HepG2 (cell line): ENCODE results near the gene CLDN11. TPM values are rescaled to one million over a fixed set of nuclear protein-coding genes. Genes with fewer than 3 reads are reported as not detected.

Experiments used
- ATAC-seq: fragments of 200-7000 bp; cut with Tn5 transposase; 3 replicates; pipeline ENCODE4 v1.9.1; 2020; ENCODE audit warnings: mild to moderate bottlenecking, moderate library complexity
- Bru-seq: library from RNA; stranded (reverse); fragments of 400-500 nt; gene quantifications from one replicate; lab custom pipeline; 2021; lab: Mats Ljungman, UMichigan
- BruChase-seq, 2 experiments: library from RNA; stranded (reverse); fragments of 400-500 nt; gene quantifications; one replicate each; lab custom pipeline; 2021; lab: Mats Ljungman, UMichigan
- BruUV-seq: library from RNA; stranded (reverse); fragments of 400-500 nt; replicated peaks from 2 replicates; lab custom pipeline; 2021; lab: Mats Ljungman, UMichigan
- CTCF ChIA-PET: fragments of 300-600 bp; formaldehyde crosslinking; extraction: SDS; loops from one replicate; lab custom pipeline; 2021; ENCODE audit warnings: low total read pairs, inconsistent platforms, low intra/inter-chr PET ratio; lab: Yijun Ruan, JAX
- POLR2A ChIA-PET: fragments of 350-600 bp; sonication (Branson Sonifier 250); formaldehyde crosslinking; loops from one replicate; lab custom pipeline; 2020; ENCODE audit warnings: antibody characterized with exemption, inconsistent platforms; lab: Yijun Ruan, JAX
- DNase-seq: peaks from one replicate; pipeline ENCODE4 v3.0.0-alpha.2; 2015; ENCODE audit warnings: low spot score
- FAIRE-seq: peaks from 3 replicates; lab custom pipeline; 2011; peaks lifted over from hg19 to GRCh38; lab: Jason Lieb, UNC
- H2AFZ ChIP-seq: one replicate; pipeline ENCODE4 v1.6.1; 2011; ENCODE audit warnings: low read length, inconsistent platforms
- H3K27ac ChIP-seq: fragments of 300-600 bp; 3 replicates; pipeline ENCODE4 v1.8.0; 2011; ENCODE audit warnings: mixed run types, mild to moderate bottlenecking, mixed read lengths, low read length, inconsistent platforms; ENCODE audit not compliant: insufficient read depth; ENCODE audit errors: extremely low read length
- H3K27me3 ChIP-seq, 2 experiments: fragments of 200-600 bp in 1 of 2; 2 replicates in 1 of 2; 3 replicates in 1 of 2; pipeline versions ENCODE4 v1.6.0 to v1.8.0; 2011; ENCODE audit warnings: low read length in 2 of 2, mild to moderate bottlenecking in 2 of 2, moderate library complexity in 2 of 2, inconsistent platforms in 1 of 2; ENCODE audit not compliant: insufficient read depth in 2 of 2, control insufficient read depth in 1 of 2
- H3K36me3 ChIP-seq, 2 experiments: fragments of 200-600 bp in 1 of 2; replicated peaks in 1 of 2; 2 replicates in 1 of 2; 3 replicates in 1 of 2; pipeline versions ENCODE4 v1.5.1 to v1.8.0; 2011; ENCODE audit warnings: low read length in 2 of 2, inconsistent platforms in 1 of 2; ENCODE audit not compliant: insufficient read depth in 2 of 2, control insufficient read depth in 1 of 2
- H3K4me1 ChIP-seq: 2 replicates; pipeline ENCODE4 v1.5.1; 2012; ENCODE audit warnings: low read length, inconsistent platforms; ENCODE audit not compliant: insufficient read depth
- H3K4me2 ChIP-seq: 2 replicates; pipeline ENCODE4 v1.6.0; 2011; ENCODE audit warnings: low read depth, low read length, inconsistent platforms
- H3K4me3 ChIP-seq, 3 experiments: fragments of 200-600 bp in 1 of 3; sonication (generic), shearing (Covaris generic) in 1 of 3; replicated peaks in 1 of 3; 2 replicates each; pipeline ENCODE4 v1.5.1; 2011 to 2016; ENCODE audit warnings: low read length in 3 of 3, inconsistent platforms in 2 of 3, low read depth in 2 of 3, mild to moderate bottlenecking in 2 of 3, control low read depth in 1 of 3, mixed read lengths in 1 of 3; ENCODE audit not compliant: insufficient read depth in 1 of 3
- H3K79me2 ChIP-seq: one replicate; pipeline ENCODE4 v1.6.1; 2011; ENCODE audit warnings: low read length, inconsistent platforms; ENCODE audit not compliant: insufficient read depth
- H3K9ac ChIP-seq: 2 replicates; pipeline ENCODE4 v1.6.0; 2011; ENCODE audit warnings: mild to moderate bottlenecking, low read depth, low read length, inconsistent platforms; ENCODE audit not compliant: insufficient read depth
- H3K9me3 ChIP-seq: 2 replicates; pipeline ENCODE4 v1.5.1; 2012; ENCODE audit warnings: mild to moderate bottlenecking, low read length
- H4K20me1 ChIP-seq: 2 replicates; pipeline ENCODE4 v1.6.0; 2011; ENCODE audit warnings: inconsistent platforms, mild to moderate bottlenecking, low read length, moderate library complexity; ENCODE audit not compliant: insufficient read depth
- ARNT2 ChIP-seq: sonication (generic); formaldehyde crosslinking; IDR thresholded peaks from 2 replicates; pipeline ENCODE4 v1.8.0; 2022; ENCODE audit warnings: mild to moderate bottlenecking, low read depth, missing genetic modification reagents, moderate library complexity
- CHD4 ChIP-seq: fragments of 200-600 bp; sonication (generic); IDR thresholded peaks from 2 replicates; pipeline ENCODE4 v1.7.0; 2017; ENCODE audit warnings: mild to moderate bottlenecking, low read length, borderline replicate concordance
- CTCF ChIP-seq: sonication (generic); formaldehyde crosslinking; IDR thresholded peaks from 2 replicates; pipeline ENCODE4 v1.5.0; 2020; ENCODE audit warnings: mild to moderate bottlenecking, missing genetic modification reagents, moderate library complexity
- HDAC1 ChIP-seq: sonication (generic); formaldehyde crosslinking; IDR thresholded peaks from 2 replicates; pipeline ENCODE4 v1.5.1; 2020; ENCODE audit warnings: mild to moderate bottlenecking, missing genetic modification reagents
- NFYB ChIP-seq: sonication (generic); formaldehyde crosslinking; IDR thresholded peaks from 2 replicates; pipeline ENCODE4 v1.4.0; 2020; ENCODE audit warnings: missing genetic modification reagents
- SIN3B ChIP-seq: fragments of 150-350 bp; IDR thresholded peaks from 2 replicates; pipeline ENCODE4 v1.6.1; 2014; ENCODE audit warnings: low read length
- ZBTB33 ChIP-seq: sonication (generic); formaldehyde crosslinking; IDR thresholded peaks from 2 replicates; pipeline ENCODE4 v1.4.0; 2020; ENCODE audit warnings: missing genetic modification reagents
- ZNF768 ChIP-seq: sonication (generic); formaldehyde crosslinking; IDR thresholded peaks from 2 replicates; pipeline ENCODE4 v1.4.0; 2020; ENCODE audit warnings: missing genetic modification reagents
- ZNF776 ChIP-seq: sonication (generic); formaldehyde crosslinking; IDR thresholded peaks from 2 replicates; pipeline ENCODE4 v1.4.0; 2020; ENCODE audit warnings: mild to moderate bottlenecking, missing genetic modification reagents
- WGBS: methylation state at CpG from one replicate; pipeline ENCODE4 v1.1.6; 2017; ENCODE audit warnings: low lambda C conversion rate; 5-methylcytosine and 5-hydroxymethylcytosine counted together
- in situ Hi-C: cut with HindIII; loops from 2 replicates; pipeline ENCODE4 v1.10.0; 2017; ENCODE audit warnings: low pct_unique_long_range_greater_than_20kb; ENCODE audit not compliant: extremely low pct_ligation_motif_present
- intact Hi-C: fragments of 100-400 bp; cut with micrococcal nuclease; formaldehyde crosslinking; loops from one replicate; pipeline ENCODE4 v1.10.0; 2022; ENCODE audit not compliant: unreplicated experiment
- long read RNA-seq, 2 experiments: library from RNA in 1 of 2; library from polyadenylated mRNA in 1 of 2; stranded (forward) in 1 of 2; unstranded in 1 of 2; transcript quantifications; one replicate each; pipeline ENCODE4 v2.0.0, GENCODE V29; 2019 to 2022
- polyA minus RNA-seq, 3 experiments: library from RNA; depleted of rRNA, polyadenylated mRNA; stranded (reverse); fragments of >200 nt; gene quantifications; 2 replicates each; pipeline ENCODE4 v1.2.3, GENCODE V29; 2011; ENCODE audit warnings: low replicate concordance in 1 of 3
- polyA plus RNA-seq, 8 experiments: library from polyadenylated mRNA; depleted of rRNA in 3 of 8; stranded (reverse) in 7 of 8; unstranded in 1 of 8; fragments of >200 nt; fragmentation: Illumina TruSeq in 4 of 8; extraction: Trizol in 4 of 8; gene quantifications; 2 replicates each; pipeline versions ENCODE4 v1.2.1 to v1.2.3, GENCODE V29; 2011 to 2016; ENCODE audit warnings: low read depth in 4 of 8, missing spikeins in 1 of 8, mixed read lengths in 1 of 8; ENCODE audit not compliant: insufficient read depth in 1 of 8
- total RNA-seq, 5 experiments: library from RNA; depleted of rRNA; stranded (reverse); fragments of >200 nt; fragmentation: Illumina TruSeq; extraction: Trizol; gene quantifications; 2 replicates each; pipeline ENCODE4 v1.2.3, GENCODE V29; 2016; ENCODE audit warnings: low read depth in 1 of 5

Gene CLDN11
- total RNA-seq (2016; rRNA removed; fragmentation: Illumina TruSeq; extraction: Trizol) = 2.9 and 4.9 TPM in 2 replicates
- 1.1 and 1.8 TPM in 2 replicates for total RNA-seq (2016; cell fraction: cytosol; rRNA removed; fragmentation: Illumina TruSeq; extraction: Trizol; ENCODE audit: low read depth)
- 3.4 and 4.9 TPM in 2 replicates for total RNA-seq (2016; cell fraction: insoluble cytoplasmic fraction; rRNA removed; fragmentation: Illumina TruSeq; extraction: Trizol)
- 4.5 and 4.9 TPM in 2 replicates for total RNA-seq (2016; cell fraction: membrane; rRNA removed; fragmentation: Illumina TruSeq; extraction: Trizol)
- total RNA-seq (2016; cell fraction: nucleus; rRNA removed; fragmentation: Illumina TruSeq; extraction: Trizol) = 4.8 and 6.0 TPM in 2 replicates
- polyA plus RNA-seq (2011; rRNA removed) = 2.8 and 4.2 TPM in 2 replicates
- polyA plus RNA-seq (2011; cell fraction: cytosol; rRNA removed) = 3.8 and 10.8 TPM in 2 replicates
- 4.4 and 4.9 TPM in 2 replicates for polyA plus RNA-seq (2011; cell fraction: nucleus; rRNA removed)
- polyA plus RNA-seq (2012) = 3.2 and 3.3 TPM in 2 replicates
- polyA plus RNA-seq (2016; cell fraction: cytosol; fragmentation: Illumina TruSeq; extraction: Trizol; ENCODE audit: low read depth) = 2.0 and 2.1 TPM in 2 replicates
- 4.1 and 4.5 TPM in 2 replicates for polyA plus RNA-seq (2016; cell fraction: insoluble cytoplasmic fraction; fragmentation: Illumina TruSeq; extraction: Trizol; ENCODE audit: low read depth)
- 4.6 and 4.7 TPM in 2 replicates for polyA plus RNA-seq (2016; cell fraction: membrane; fragmentation: Illumina TruSeq; extraction: Trizol; ENCODE audit: low read depth)
- 7.0 and 9.6 TPM in 2 replicates for polyA plus RNA-seq (2016; cell fraction: nucleus; fragmentation: Illumina TruSeq; extraction: Trizol; ENCODE audit: insufficient read depth, low read depth)
- 0.35 and 44.6 TPM in 2 replicates for polyA minus RNA-seq (2011; rRNA and poly(A)+ RNA removed; ENCODE audit: low replicate concordance)
- 7.1 and 8.1 TPM in 2 replicates for polyA minus RNA-seq (2011; cell fraction: cytosol; rRNA and poly(A)+ RNA removed)
- 3.5 and 4.0 TPM in 2 replicates for polyA minus RNA-seq (2011; cell fraction: nucleus; rRNA and poly(A)+ RNA removed)
- Bru-seq, nascent RNA = percentile 54 among the genes with signal in this experiment
- percentile 86 among the genes with signal in this experiment for BruChase-seq, experiment 1, labeled RNA remaining after a 6-hour chase
- percentile 76 among the genes with signal in this experiment for BruChase-seq, experiment 2, labeled RNA remaining after a 2-hour chase
- long read RNA-seq, experiment 1, partial matches to known transcripts = 0 of 1 reads
- long read RNA-seq, experiment 1, other reads (novel, unspliced or antisense) = 0 of 1 reads
- long read RNA-seq, experiment 2, partial matches to known transcripts = 0 of 1 reads
- long read RNA-seq, experiment 2, other reads (novel, unspliced or antisense) = 0 of 1 reads

GRCh38 chr3:170418422-170419398 lies at the start of gene CLDN11:
CLDN11 (plus strand) TSS chr3:170418868; CDS start chr3:170419067, 199 bp downstream.
- no peak within 1 kb of the TSS for H3K27ac ChIP-seq
- H2AFZ ChIP-seq = peak within 1 kb of the TSS; percentile 20
- H3K79me2 ChIP-seq = no peaks in the 10 kb centered on the region
- intact Hi-C loops (loop anchor here (1.0 kb wide), 1 partner anchor 81 kb away; no protein-coding TSS in a partner anchor), in situ Hi-C loops (loop anchor here (10.0 kb wide), 1 partner anchor 276 kb away; no protein-coding TSS in a partner anchor)
- peak within 1 kb of the TSS; percentile 54 to 74 (median 55) for H3K4me3 ChIP-seq
- no peaks in the 10 kb centered on the region for H3K9me3 ChIP-seq
- CTCF ChIA-PET = no interaction called here
- no peaks in the 10 kb centered on the region for H3K36me3 ChIP-seq
- WGBS = 30% methylated on average over 32 of the region's 79 CpGs
- FAIRE-seq (no peak), DNase-seq (no peak), ATAC-seq (peak; percentile 81)
- H3K4me2 ChIP-seq = peak within 1 kb of the TSS; percentile 90
- no peaks in the 10 kb centered on the region; a peak in 1 of 5 replicates for H3K27me3 ChIP-seq
- POLR2A ChIA-PET = no interaction called here
- peaks cover 51% of the 10 kb centered on the region for H3K4me1 ChIP-seq
- no peaks in the 10 kb centered on the region for H4K20me1 ChIP-seq
- H3K9ac ChIP-seq = peak within 1 kb of the TSS; percentile 26; the same call in 1 of the 2 replicates
- no TSS peak for BruUV-seq
- TF ChIP-seq NFYB (CRISPR knock-in tag) = peak; percentile 59; the same call in 1 of the 2 replicates
- TF ChIP-seq HDAC1 (CRISPR knock-in tag) = peak; percentile 41; the same call in 1 of the 2 replicates
- TF ChIP-seq ARNT2 (CRISPR knock-in tag) = peak; percentile 22; the same call in 1 of the 2 replicates
- no peak for TF ChIP-seq SIN3B
- TF ChIP-seq ZBTB33 (CRISPR knock-in tag) = peak; percentile 73; the same call in 1 of the 2 replicates
- TF ChIP-seq ZNF768 (CRISPR knock-in tag) = peak; percentile 37; the same call in 1 of the 2 replicates
- peak; percentile 30; the same call in 1 of the 2 replicates for TF ChIP-seq CTCF (CRISPR knock-in tag)
- no peak for TF ChIP-seq CHD4
- no peak; the same call in 1 of the 2 replicates for TF ChIP-seq ZNF776 (CRISPR knock-in tag)
